ENCODE measurements around the gene GALNT15. TPM values are rescaled to one million over a fixed set of nuclear protein-coding genes. Genes with fewer than 3 reads are reported as not detected.

GALNT15 gene
- total and polyA plus RNA-seq, 4 donors, result under 0.01 to 2.8 (median 1.3) TPM

DNA sequence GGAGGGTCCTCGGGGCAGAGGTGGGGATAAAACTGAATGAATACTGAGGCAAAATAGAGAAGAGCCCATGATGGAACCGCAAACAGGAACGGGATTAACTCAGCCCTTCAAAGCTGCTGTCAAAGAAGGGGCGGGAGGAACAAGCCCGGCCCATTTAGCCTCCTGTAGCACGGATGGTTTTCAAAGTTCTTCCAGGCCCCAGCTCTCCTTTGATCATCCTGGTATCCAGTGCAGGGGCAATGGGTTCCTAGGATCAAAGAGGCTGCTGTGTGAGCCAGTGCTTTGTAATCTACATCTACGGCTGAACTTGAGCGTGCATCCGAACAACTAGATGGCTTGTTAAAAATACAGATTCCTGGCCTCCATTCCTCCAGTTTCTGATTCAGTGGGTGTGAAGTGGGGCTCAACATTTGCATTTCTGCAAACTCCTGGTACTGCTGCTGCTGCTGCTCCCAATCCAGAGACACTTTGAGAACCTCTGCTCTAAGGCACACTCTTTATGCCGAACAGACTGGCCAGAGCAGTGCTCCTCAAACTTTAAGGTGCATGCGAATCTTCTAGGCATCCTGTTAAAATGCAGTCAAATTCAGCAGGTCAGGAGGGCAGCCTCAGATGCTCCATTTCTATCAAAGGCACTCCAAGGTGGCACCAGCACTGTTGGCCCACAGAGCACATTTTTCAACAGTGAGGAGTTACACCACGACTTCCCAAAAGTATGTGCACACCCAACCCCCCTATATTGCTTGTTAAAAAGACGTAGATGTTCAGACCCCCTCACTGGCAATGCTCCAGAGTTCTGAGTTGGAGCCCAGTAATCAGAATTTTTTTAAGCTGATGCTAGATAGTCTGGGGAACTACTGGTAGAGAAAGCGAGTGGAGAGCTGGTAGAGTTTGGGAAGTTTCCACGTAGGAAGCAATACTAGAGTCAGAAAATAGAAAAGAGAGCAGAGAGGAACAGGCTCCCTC is 5.6 kb downstream of the GALNT15 start:
- H3K4me3 ChIP-seq (ENCODE audit: low read depth in 1 of 3, low read length in 3 of 3), result no peak overlapping the region
- peak; percentile 14 for DNase-seq (ENCODE audit: low spot score)
- WGBS, result 89% methylated on average over 15 of the region's 15 CpGs

DNA sequence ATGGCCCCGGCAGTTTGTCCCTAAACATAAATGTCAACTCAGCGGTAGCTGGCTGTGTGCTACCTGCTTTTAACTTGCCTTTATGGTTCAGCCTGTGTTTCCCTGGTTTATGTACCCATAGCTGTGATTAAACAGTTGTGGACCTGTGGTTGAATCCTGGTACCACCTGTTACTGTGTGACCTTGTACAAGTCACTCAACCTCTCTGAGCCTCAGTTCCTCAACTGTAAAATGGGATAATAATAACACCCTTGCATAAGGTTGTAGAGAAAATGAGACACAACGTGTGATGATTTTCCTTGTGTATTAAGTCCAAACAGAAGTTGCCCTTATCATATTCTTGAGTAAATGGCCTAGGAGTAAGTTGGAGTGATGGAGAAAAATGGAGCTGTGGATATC is 6.3 kb downstream of the GALNT15 start:
- H3K4me1 ChIP-seq (ENCODE audit: control insufficient read depth in 4 of 4, insufficient read depth in 4 of 4, low read length in 3 of 4), result peaks cover 0 to 5% (median 1%) of the 10 kb centered on the region in 4 donors
- H3K9ac ChIP-seq (ENCODE audit: low read depth in 1 of 2, low read length in 2 of 2), result no peak overlapping the region
- no peaks in the 10 kb centered on the region for H3K27me3 ChIP-seq (ENCODE audit: control insufficient read depth in 4 of 4, insufficient read depth in 4 of 4, low read length in 3 of 4)
- H3K4me3 ChIP-seq (ENCODE audit: low read depth in 1 of 3, low read length in 3 of 3), result no peak overlapping the region
- no peak for DNase-seq (ENCODE audit: low spot score)
- no peak overlapping the region for H3K27ac ChIP-seq (ENCODE audit: low read depth in 1 of 2, low read length in 2 of 2)
- no peaks in the 10 kb centered on the region for H3K9me3 ChIP-seq (ENCODE audit: control insufficient read depth in 4 of 4, low read length in 3 of 4)
- 89% methylated on average over 3 of the region's 3 CpGs for WGBS
- no peaks in the 10 kb centered on the region for H3K36me3 ChIP-seq (ENCODE audit: control insufficient read depth in 4 of 4, insufficient read depth in 3 of 4, low read depth in 1 of 4, low read length in 3 of 4)
- TF ChIP-seq GABPA (IDR thresholded peaks at IDR 0.05 in 1 of 2, conservative IDR thresholded peaks at IDR 0.05 in 1 of 2), result no peak
- no peak for TF ChIP-seq FOXA1 (IDR thresholded peaks at IDR 0.05)
- no peak for TF ChIP-seq HNF4A (conservative IDR thresholded peaks at IDR 0.05)
- TF ChIP-seq NR2F2 (IDR thresholded peaks at IDR 0.05), result no peak
- TF ChIP-seq RXRA (IDR thresholded peaks at IDR 0.05), result no peak
- TF ChIP-seq JUND (IDR thresholded peaks at IDR 0.05), result no peak
- TF ChIP-seq, protein P1, sequence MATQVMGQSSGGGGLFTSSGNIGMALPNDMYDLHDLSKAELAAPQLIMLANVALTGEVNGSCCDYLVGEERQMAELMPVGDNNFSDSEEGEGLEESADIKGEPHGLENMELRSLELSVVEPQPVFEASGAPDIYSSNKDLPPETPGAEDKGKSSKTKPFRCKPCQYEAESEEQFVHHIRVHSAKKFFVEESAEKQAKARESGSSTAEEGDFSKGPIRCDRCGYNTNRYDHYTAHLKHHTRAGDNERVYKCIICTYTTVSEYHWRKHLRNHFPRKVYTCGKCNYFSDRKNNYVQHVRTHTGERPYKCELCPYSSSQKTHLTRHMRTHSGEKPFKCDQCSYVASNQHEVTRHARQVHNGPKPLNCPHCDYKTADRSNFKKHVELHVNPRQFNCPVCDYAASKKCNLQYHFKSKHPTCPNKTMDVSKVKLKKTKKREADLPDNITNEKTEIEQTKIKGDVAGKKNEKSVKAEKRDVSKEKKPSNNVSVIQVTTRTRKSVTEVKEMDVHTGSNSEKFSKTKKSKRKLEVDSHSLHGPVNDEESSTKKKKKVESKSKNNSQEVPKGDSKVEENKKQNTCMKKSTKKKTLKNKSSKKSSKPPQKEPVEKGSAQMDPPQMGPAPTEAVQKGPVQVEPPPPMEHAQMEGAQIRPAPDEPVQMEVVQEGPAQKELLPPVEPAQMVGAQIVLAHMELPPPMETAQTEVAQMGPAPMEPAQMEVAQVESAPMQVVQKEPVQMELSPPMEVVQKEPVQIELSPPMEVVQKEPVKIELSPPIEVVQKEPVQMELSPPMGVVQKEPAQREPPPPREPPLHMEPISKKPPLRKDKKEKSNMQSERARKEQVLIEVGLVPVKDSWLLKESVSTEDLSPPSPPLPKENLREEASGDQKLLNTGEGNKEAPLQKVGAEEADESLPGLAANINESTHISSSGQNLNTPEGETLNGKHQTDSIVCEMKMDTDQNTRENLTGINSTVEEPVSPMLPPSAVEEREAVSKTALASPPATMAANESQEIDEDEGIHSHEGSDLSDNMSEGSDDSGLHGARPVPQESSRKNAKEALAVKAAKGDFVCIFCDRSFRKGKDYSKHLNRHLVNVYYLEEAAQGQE (IDR thresholded peaks at IDR 0.05), result no peak
- TF ChIP-seq, protein P2, sequence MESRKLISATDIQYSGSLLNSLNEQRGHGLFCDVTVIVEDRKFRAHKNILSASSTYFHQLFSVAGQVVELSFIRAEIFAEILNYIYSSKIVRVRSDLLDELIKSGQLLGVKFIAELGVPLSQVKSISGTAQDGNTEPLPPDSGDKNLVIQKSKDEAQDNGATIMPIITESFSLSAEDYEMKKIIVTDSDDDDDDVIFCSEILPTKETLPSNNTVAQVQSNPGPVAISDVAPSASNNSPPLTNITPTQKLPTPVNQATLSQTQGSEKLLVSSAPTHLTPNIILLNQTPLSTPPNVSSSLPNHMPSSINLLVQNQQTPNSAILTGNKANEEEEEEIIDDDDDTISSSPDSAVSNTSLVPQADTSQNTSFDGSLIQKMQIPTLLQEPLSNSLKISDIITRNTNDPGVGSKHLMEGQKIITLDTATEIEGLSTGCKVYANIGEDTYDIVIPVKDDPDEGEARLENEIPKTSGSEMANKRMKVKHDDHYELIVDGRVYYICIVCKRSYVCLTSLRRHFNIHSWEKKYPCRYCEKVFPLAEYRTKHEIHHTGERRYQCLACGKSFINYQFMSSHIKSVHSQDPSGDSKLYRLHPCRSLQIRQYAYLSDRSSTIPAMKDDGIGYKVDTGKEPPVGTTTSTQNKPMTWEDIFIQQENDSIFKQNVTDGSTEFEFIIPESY (IDR thresholded peaks at IDR 0.05), result no peak
- TF ChIP-seq RAD21 (IDR thresholded peaks at IDR 0.05), result no peak
- no peak for TF ChIP-seq EGR1 (IDR thresholded peaks at IDR 0.05; ENCODE audit: low read depth in 2 of 2)
- TF ChIP-seq, protein P3, sequence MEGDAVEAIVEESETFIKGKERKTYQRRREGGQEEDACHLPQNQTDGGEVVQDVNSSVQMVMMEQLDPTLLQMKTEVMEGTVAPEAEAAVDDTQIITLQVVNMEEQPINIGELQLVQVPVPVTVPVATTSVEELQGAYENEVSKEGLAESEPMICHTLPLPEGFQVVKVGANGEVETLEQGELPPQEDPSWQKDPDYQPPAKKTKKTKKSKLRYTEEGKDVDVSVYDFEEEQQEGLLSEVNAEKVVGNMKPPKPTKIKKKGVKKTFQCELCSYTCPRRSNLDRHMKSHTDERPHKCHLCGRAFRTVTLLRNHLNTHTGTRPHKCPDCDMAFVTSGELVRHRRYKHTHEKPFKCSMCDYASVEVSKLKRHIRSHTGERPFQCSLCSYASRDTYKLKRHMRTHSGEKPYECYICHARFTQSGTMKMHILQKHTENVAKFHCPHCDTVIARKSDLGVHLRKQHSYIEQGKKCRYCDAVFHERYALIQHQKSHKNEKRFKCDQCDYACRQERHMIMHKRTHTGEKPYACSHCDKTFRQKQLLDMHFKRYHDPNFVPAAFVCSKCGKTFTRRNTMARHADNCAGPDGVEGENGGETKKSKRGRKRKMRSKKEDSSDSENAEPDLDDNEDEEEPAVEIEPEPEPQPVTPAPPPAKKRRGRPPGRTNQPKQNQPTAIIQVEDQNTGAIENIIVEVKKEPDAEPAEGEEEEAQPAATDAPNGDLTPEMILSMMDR (IDR thresholded peaks at IDR 0.05; ENCODE audit: low read depth, low read length, missing input control), result no peak

More for the DNA sequence above, 5.6 kb downstream of the GALNT15 start:
- Histone ChIP-seq H3K27me3 (ENCODE audit: control insufficient read depth in 4 of 4, insufficient read depth in 4 of 4, low read length in 3 of 4) (no peaks in the 10 kb centered on the region), H3K27ac (ENCODE audit: low read depth in 1 of 2, low read length in 2 of 2) (no peak overlapping the region), H3K36me3 (ENCODE audit: control insufficient read depth in 4 of 4, insufficient read depth in 3 of 4, low read depth in 1 of 4, low read length in 3 of 4) (no peaks in the 10 kb centered on the region), H3K9me3 (ENCODE audit: control insufficient read depth in 4 of 4, low read length in 3 of 4) (no peaks in the 10 kb centered on the region), H3K4me1 (ENCODE audit: control insufficient read depth in 4 of 4, insufficient read depth in 4 of 4, low read length in 3 of 4) (peaks cover 0 to 5% (median 1%) of the 10 kb centered on the region in 4 donors), H3K9ac (ENCODE audit: low read depth in 1 of 2, low read length in 2 of 2) (no peak overlapping the region)
- TF ChIP-seq YY1 (IDR thresholded peaks at IDR 0.05) (no peak), FOXA2 (IDR thresholded peaks at IDR 0.05) (no peak), EGR1 (IDR thresholded peaks at IDR 0.05; ENCODE audit: low read depth in 2 of 2) (no peak), HNF4G (IDR thresholded peaks at IDR 0.05) (no peak), RAD21 (IDR thresholded peaks at IDR 0.05) (no peak), RXRA (IDR thresholded peaks at IDR 0.05) (no peak), NR2F2 (IDR thresholded peaks at IDR 0.05) (no peak), GABPA (IDR thresholded peaks at IDR 0.05 in 1 of 2, conservative IDR thresholded peaks at IDR 0.05 in 1 of 2) (no peak), TAF1 (conservative IDR thresholded peaks at IDR 0.05) (no peak), FOXA1 (IDR thresholded peaks at IDR 0.05) (no peak)
- TF ChIP-seq, protein P3 (IDR thresholded peaks at IDR 0.05; ENCODE audit: low read depth, low read length, missing input control), result no peak
- TF ChIP-seq, protein P4, sequence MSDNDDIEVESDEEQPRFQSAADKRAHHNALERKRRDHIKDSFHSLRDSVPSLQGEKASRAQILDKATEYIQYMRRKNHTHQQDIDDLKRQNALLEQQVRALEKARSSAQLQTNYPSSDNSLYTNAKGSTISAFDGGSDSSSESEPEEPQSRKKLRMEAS (IDR thresholded peaks at IDR 0.05), result no peak
- TF ChIP-seq, protein P2 (IDR thresholded peaks at IDR 0.05), result no peak

All from liver (tissue), 9 donors.